GM23248 (cell line): ENCODE data around the gene DGKK.

ENCODE experiments used
- EZH2 ChIP-seq: fragments of 200-600 bp; sonication (generic); IDR thresholded peaks from 2 replicates; pipeline ENCODE4 v1.6.1; 2018; ENCODE audit warnings: antibody characterized with exemption, mild to moderate bottlenecking; ENCODE audit not compliant: insufficient read depth, poor library complexity, severe bottlenecking
- EZH2phosphoT487 ChIP-seq: fragments of 200-600 bp; sonication (generic); IDR thresholded peaks from 2 replicates; pipeline ENCODE4 v1.6.1; 2018; ENCODE audit warnings: antibody characterized with exemption, moderate library complexity, mild to moderate bottlenecking, low read depth; ENCODE audit not compliant: insufficient read depth

- TF ChIP-seq EZH2phosphoT487: no peak
- no peak for TF ChIP-seq EZH2
These were observed 39.6 kb downstream of the DGKK start for GRCh38 chrX:50430917-50431575.
